Endothelial cell of umbilical vein (primary cell): ENCODE data around the gene SH3RF1. TPM values are rescaled to one million over a fixed set of nuclear protein-coding genes. Genes with fewer than 3 reads are reported as not detected.

Source experiments
- BruUV-seq: library from RNA; stranded (reverse); fragments of 400-500 nt; replicated peaks from 2 replicates; lab custom pipeline; 2021; lab: Mats Ljungman, UMichigan
- CTCF ChIA-PET: fragments of 300-600, 350-600 bp; sonication (Branson Sonifier 250); formaldehyde crosslinking; loops from one replicate; lab custom pipeline; 2021; ENCODE audit warnings: antibody characterized with exemption, inconsistent platforms; lab: Charles Lee
- POLR2A ChIA-PET: fragments of 300-600, 350-600 bp; sonication (Branson Sonifier 250); formaldehyde crosslinking; loops from one replicate; lab custom pipeline; 2021; ENCODE audit warnings: antibody characterized with exemption, inconsistent platforms; lab: Charles Lee
- DNase-seq: peaks from one replicate; pipeline ENCODE4 v3.0.0-alpha.2; 2011; ENCODE audit warnings: low read depth, low spot score
- FAIRE-seq: peaks from 2 replicates; lab custom pipeline; 2011; peaks lifted over from hg19 to GRCh38; lab: Jason Lieb, UNC
- H2AFZ ChIP-seq: 2 replicates; pipeline ENCODE4 v1.6.0; 2012; ENCODE audit warnings: low read depth, low read length, control low read depth, inconsistent platforms
- H3K27ac ChIP-seq: 2 replicates; pipeline ENCODE4 v1.5.1; 2011; ENCODE audit warnings: low read depth, mild to moderate bottlenecking, control low read depth, low read length, moderate library complexity; ENCODE audit not compliant: insufficient read depth
- H3K27me3 ChIP-seq, 2 experiments: 2 replicates each; pipeline versions ENCODE4 v1.6.0 to v1.6.1; 2011; ENCODE audit warnings: low read length in 2 of 2, mixed read lengths in 1 of 2; ENCODE audit not compliant: control insufficient read depth in 2 of 2, insufficient read depth in 2 of 2
- H3K36me3 ChIP-seq, 2 experiments: 2 replicates in 1 of 2; 3 replicates in 1 of 2; pipeline ENCODE4 v1.5.1; 2011; ENCODE audit warnings: low read length in 2 of 2, mild to moderate bottlenecking in 1 of 2, moderate library complexity in 1 of 2; ENCODE audit not compliant: control insufficient read depth in 2 of 2, insufficient read depth in 2 of 2; ENCODE audit errors: extremely low read depth in 1 of 2
- H3K4me1 ChIP-seq: 3 replicates; pipeline ENCODE4 v1.5.1; 2011; ENCODE audit warnings: mild to moderate bottlenecking, low read length; ENCODE audit not compliant: control insufficient read depth, insufficient read depth; ENCODE audit errors: extremely low read depth
- H3K4me2 ChIP-seq: 2 replicates; pipeline ENCODE4 v1.6.1; 2011; ENCODE audit warnings: low read length, control low read depth, mixed read lengths; ENCODE audit not compliant: insufficient read depth
- H3K4me3 ChIP-seq, 3 experiments: fragments of 200-600 bp in 1 of 3; sonication (generic), shearing (Covaris generic) in 1 of 3; replicated peaks in 1 of 3; 2 replicates each; pipeline ENCODE4 v1.5.1; 2011 to 2016; ENCODE audit warnings: control low read depth in 3 of 3, low read length in 3 of 3, mild to moderate bottlenecking in 2 of 3, inconsistent platforms in 1 of 3, low read depth in 1 of 3, moderate library complexity in 1 of 3; ENCODE audit not compliant: insufficient read depth in 1 of 3
- H3K79me2 ChIP-seq: 2 replicates; pipeline ENCODE4 v1.6.0; 2012; ENCODE audit warnings: low read length, inconsistent platforms; ENCODE audit not compliant: control insufficient read depth, insufficient read depth
- H3K9ac ChIP-seq: replicated peaks from 2 replicates; pipeline ENCODE3; 2011; ENCODE audit warnings: low read length, control low read depth; ENCODE audit not compliant: insufficient read depth; ENCODE audit errors: extremely low read depth
- H3K9me1 ChIP-seq: replicated peaks from 3 replicates; pipeline ENCODE4 v1.6.0; 2011; ENCODE audit warnings: mild to moderate bottlenecking, low read length; ENCODE audit not compliant: control insufficient read depth, insufficient read depth; ENCODE audit errors: extremely low read depth
- H3K9me3 ChIP-seq: replicated peaks from 2 replicates; pipeline ENCODE4 v1.5.1; 2012; ENCODE audit warnings: low read length, inconsistent platforms; ENCODE audit not compliant: control insufficient read depth, insufficient read depth
- H4K20me1 ChIP-seq: replicated peaks from 2 replicates; pipeline ENCODE3; 2011; ENCODE audit warnings: mild to moderate bottlenecking, low read length; ENCODE audit not compliant: control insufficient read depth, insufficient read depth; ENCODE audit errors: extremely low read depth
- EZH2 ChIP-seq: IDR thresholded peaks from 2 replicates; pipeline ENCODE4 v1.6.1; 2012; ENCODE audit warnings: borderline replicate concordance, low read depth, mild to moderate bottlenecking, moderate library complexity, low read length, inconsistent platforms; ENCODE audit not compliant: severe bottlenecking
- FOS ChIP-seq: IDR thresholded peaks from 2 replicates; pipeline ENCODE4 v1.6.1; 2011; ENCODE audit warnings: mild to moderate bottlenecking, low read length, moderate library complexity, borderline replicate concordance; ENCODE audit not compliant: insufficient read depth
- GATA2 ChIP-seq: IDR thresholded peaks from 2 replicates; pipeline ENCODE4 v1.7.0; 2011; ENCODE audit warnings: low read depth, mild to moderate bottlenecking, moderate library complexity, mixed read lengths, low read length; ENCODE audit not compliant: insufficient read length, insufficient read depth
- JUN ChIP-seq: IDR thresholded peaks from 2 replicates; pipeline ENCODE4 v1.6.1; 2011; ENCODE audit warnings: borderline replicate concordance, low read depth; ENCODE audit not compliant: insufficient read length, insufficient read depth
- MYC ChIP-seq: IDR thresholded peaks from one replicate; pipeline ENCODE4 v1.6.1; 2011; ENCODE audit warnings: mild to moderate bottlenecking, low read depth, low read length
- POLR2A ChIP-seq: IDR thresholded peaks from 2 replicates; pipeline ENCODE4 v1.6.1; 2012; ENCODE audit warnings: low read depth, mild to moderate bottlenecking, control low read depth, low read length
- POLR2AphosphoS5 ChIP-seq: IDR thresholded peaks from 2 replicates; pipeline ENCODE4 v1.6.1; 2012; ENCODE audit warnings: low read depth, mild to moderate bottlenecking, control low read depth, low read length, moderate library complexity; ENCODE audit not compliant: insufficient read depth
- dilution Hi-C: fragments of 300-500 bp; cut with MboI; formaldehyde crosslinking; loops from one replicate; pipeline ENCODE4 v1.15.0; 2019; ENCODE audit warnings: low sequenced_read_pairs; ENCODE audit not compliant: extremely low pct_ligation_motif_present
- intact Hi-C: fragments of 100-400 bp; cut with micrococcal nuclease; formaldehyde crosslinking; loops from one replicate; pipeline ENCODE4 v1.10.0; 2022
- polyA plus RNA-seq, 4 experiments: library from polyadenylated mRNA; depleted of rRNA in 3 of 4; stranded (reverse) in 3 of 4; unstranded in 1 of 4; fragments of >200 nt; gene quantifications; 2 replicates each; pipeline versions ENCODE4 v1.2.1 to v1.2.3, GENCODE V29; 2011 to 2012; ENCODE audit warnings: missing spikeins in 1 of 4
- total RNA-seq: library from RNA; stranded (reverse); gene quantifications from 2 replicates; pipeline ENCODE4 v1.2.3, GENCODE V29; 2021
- TF ChIP-seq, protein P1 (sequence below), 2 donors: IDR thresholded peaks; 1 replicate in 1 of 2; 2 replicates in 1 of 2; pipeline ENCODE4 v1.5.1; 2011; ENCODE audit warnings: low read length in 2 of 2, mild to moderate bottlenecking in 2 of 2, moderate library complexity in 2 of 2, control low read depth in 1 of 2, inconsistent platforms in 1 of 2, low read depth in 1 of 2; ENCODE audit not compliant: insufficient read depth in 1 of 2; ENCODE audit errors: extremely low read depth in 1 of 2
- TF ChIP-seq, protein P2 (sequence below): IDR thresholded peaks from 2 replicates; pipeline ENCODE4 v1.6.1; 2011; ENCODE audit not compliant: insufficient read depth, insufficient read length

SH3RF1 gene
- total and polyA plus RNA-seq, 2 donors (not counting 3 experiments of a cell fraction or from before 2014, with no cell fraction given), result 16.2 to 24.9 TPM

DNA sequence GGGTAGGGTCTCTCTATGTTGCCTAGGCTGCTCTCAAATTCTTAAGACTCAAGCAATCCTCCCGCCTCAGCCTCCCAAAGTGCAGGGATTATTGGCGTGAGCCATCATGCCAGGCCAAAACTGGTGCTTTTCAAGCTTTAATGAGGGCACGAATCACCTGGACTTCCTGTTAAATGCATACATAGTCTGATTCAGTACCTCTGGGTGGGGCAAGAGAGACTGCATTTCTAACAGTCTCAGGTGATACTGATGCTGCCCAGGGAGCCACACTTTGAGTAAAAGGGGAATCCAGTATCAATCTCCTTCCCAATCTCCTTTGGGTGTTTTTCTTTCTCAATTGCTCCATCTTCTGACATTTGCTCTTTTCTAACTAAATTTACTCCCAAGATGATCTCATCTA is 96.5 kb downstream of the SH3RF1 start:
- Histone ChIP-seq H3K4me3 (no peak overlapping the region), H4K20me1 (peaks cover 4% of the 10 kb centered on the region), H3K4me1 (no peaks in the 10 kb centered on the region), H3K9ac (no peak overlapping the region), H3K4me2 (no peak overlapping the region), H3K27ac (no peak overlapping the region), H3K9me3 (no peaks in the 10 kb centered on the region), H3K9me1 (peaks cover 2% of the 10 kb centered on the region), H3K27me3 (no peaks in the 10 kb centered on the region), H3K79me2 (peaks cover 73% of the 10 kb centered on the region), H2AFZ (no peak overlapping the region), H3K36me3 (no peaks in the 10 kb centered on the region)
- FAIRE-seq, result no peak
- DNase-seq, result no peak
- CTCF ChIA-PET, result interaction anchor here (1.0 to 1.3 kb wide), 2 partner anchors 18 to 72 kb away, joined by 3 to 4 read pairs; no protein-coding TSS in a partner anchor
- BruUV-seq, result no TSS peak
- intact Hi-C loops (no loop called here), dilution Hi-C loops (no loop called here)
- POLR2A ChIA-PET, result no interaction called here
- TF ChIP-seq POLR2AphosphoS5 (no peak), MYC (no peak), FOS (no peak), EZH2 (no peak), POLR2A (no peak), JUN (no peak), GATA2 (no peak)
- TF ChIP-seq, protein P1, sequence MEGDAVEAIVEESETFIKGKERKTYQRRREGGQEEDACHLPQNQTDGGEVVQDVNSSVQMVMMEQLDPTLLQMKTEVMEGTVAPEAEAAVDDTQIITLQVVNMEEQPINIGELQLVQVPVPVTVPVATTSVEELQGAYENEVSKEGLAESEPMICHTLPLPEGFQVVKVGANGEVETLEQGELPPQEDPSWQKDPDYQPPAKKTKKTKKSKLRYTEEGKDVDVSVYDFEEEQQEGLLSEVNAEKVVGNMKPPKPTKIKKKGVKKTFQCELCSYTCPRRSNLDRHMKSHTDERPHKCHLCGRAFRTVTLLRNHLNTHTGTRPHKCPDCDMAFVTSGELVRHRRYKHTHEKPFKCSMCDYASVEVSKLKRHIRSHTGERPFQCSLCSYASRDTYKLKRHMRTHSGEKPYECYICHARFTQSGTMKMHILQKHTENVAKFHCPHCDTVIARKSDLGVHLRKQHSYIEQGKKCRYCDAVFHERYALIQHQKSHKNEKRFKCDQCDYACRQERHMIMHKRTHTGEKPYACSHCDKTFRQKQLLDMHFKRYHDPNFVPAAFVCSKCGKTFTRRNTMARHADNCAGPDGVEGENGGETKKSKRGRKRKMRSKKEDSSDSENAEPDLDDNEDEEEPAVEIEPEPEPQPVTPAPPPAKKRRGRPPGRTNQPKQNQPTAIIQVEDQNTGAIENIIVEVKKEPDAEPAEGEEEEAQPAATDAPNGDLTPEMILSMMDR (IDR thresholded peaks at IDR 0.05; ENCODE audit: extremely low read depth in 1 of 2, insufficient read depth in 1 of 2, low read depth in 1 of 2, low read length in 2 of 2), result no peak
- TF ChIP-seq, protein P2, sequence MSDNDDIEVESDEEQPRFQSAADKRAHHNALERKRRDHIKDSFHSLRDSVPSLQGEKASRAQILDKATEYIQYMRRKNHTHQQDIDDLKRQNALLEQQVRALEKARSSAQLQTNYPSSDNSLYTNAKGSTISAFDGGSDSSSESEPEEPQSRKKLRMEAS, result no peak
